ENCODE measurements around the gene TEX26.

Gene TEX26

GRCh38 chr13:31011901-31012654, 79.6 kb downstream of the TEX26 start:
- no peak for DNase-seq (ENCODE audit: low read depth)

- no peak for DNase-seq (ENCODE audit: low read depth)
These were observed 80.2 kb downstream of the TEX26 start for GRCh38 chr13:31012655-31013024.

- no peak for DNase-seq (ENCODE audit: low read depth)
These were observed 82.0 kb downstream of the TEX26 start for GRCh38 chr13:31014456-31014855.

GRCh38 chr13:31015199-31015598, 82.7 kb downstream of the TEX26 start:
- DNase-seq (ENCODE audit: low read depth) = no peak

- no peak for DNase-seq (ENCODE audit: low read depth)
These were observed 84.2 kb downstream of the TEX26 start for GRCh38 chr13:31016342-31017325.

- DNase-seq (ENCODE audit: low read depth) = no peak
These were observed 86.1 kb downstream of the TEX26 start for GRCh38 chr13:31018511-31018910.

GRCh38 chr13:31020996-31021395, 88.5 kb downstream of the TEX26 start:
- DNase-seq (ENCODE audit: low read depth) = no peak

GRCh38 chr13:31022288-31022895, 89.9 kb downstream of the TEX26 start:
- DNase-seq (ENCODE audit: low read depth) = no peak

- no peak for DNase-seq (ENCODE audit: low read depth)
These were observed 90.6 kb downstream of the TEX26 start for GRCh38 chr13:31022928-31023530.

Data from HS-27A (cell line).